GM12878 (cell line): ENCODE data around the gene RAB3IL1.

ENCODE experiments used
- BHLHE40 ChIP-seq, 2 experiments: fragments of 450-650 bp in 1 of 2; IDR thresholded peaks; 2 replicates each; pipeline ENCODE4 v1.6.1; 2011 to 2017; ENCODE audit warnings: low read depth in 2 of 2, borderline replicate concordance in 1 of 2, improper control_type of control experiment in 1 of 2, low read length in 1 of 2, mild to moderate bottlenecking in 1 of 2
- CHD2 ChIP-seq: IDR thresholded peaks from 2 replicates; pipeline ENCODE4 v1.6.1; 2011; ENCODE audit warnings: low read depth, low read length, improper control_type of control experiment, borderline replicate concordance
- POLR2A ChIP-seq: IDR thresholded peaks from 2 replicates; pipeline ENCODE4 v1.6.1; 2011; ENCODE audit warnings: low read depth, mild to moderate bottlenecking, low read length
- RAD21 ChIP-seq: IDR thresholded peaks from 2 replicates; pipeline ENCODE4 v1.6.1; 2011; ENCODE audit warnings: mild to moderate bottlenecking, low read depth, low read length, moderate library complexity; ENCODE audit not compliant: insufficient read depth
- SP1 ChIP-seq: IDR thresholded peaks from one replicate; pipeline ENCODE4 v1.6.1; 2011; ENCODE audit warnings: low read depth, low read length
- SUZ12 ChIP-seq: fragments of 200-600 bp; sonication (generic); IDR thresholded peaks from one replicate; pipeline ENCODE4 v1.6.1; 2018; ENCODE audit warnings: antibody characterized with exemption, mild to moderate bottlenecking; ENCODE audit not compliant: unreplicated experiment
- TARDBP ChIP-seq: IDR thresholded peaks from 2 replicates; pipeline ENCODE4 v1.6.1; 2016; ENCODE audit warnings: borderline replicate concordance
- TF ChIP-seq, protein P1 (sequence below): fragments of 450-650 bp; IDR thresholded peaks from 2 replicates; pipeline ENCODE4 v1.6.1; 2017; ENCODE audit warnings: low read depth, mild to moderate bottlenecking, moderate library complexity
- TF ChIP-seq, protein P2 (sequence below): IDR thresholded peaks from 2 replicates; pipeline ENCODE4 v1.6.1; 2012; ENCODE audit warnings: low read depth, low read length, improper control_type of control experiment
- TF ChIP-seq, protein P3 (sequence below): IDR thresholded peaks from 2 replicates; pipeline ENCODE4 v1.6.1; 2012; ENCODE audit warnings: mild to moderate bottlenecking, low read depth, low read length
- TF ChIP-seq, protein P4 (sequence below), 3 experiments: IDR thresholded peaks in 2 of 3; conservative IDR thresholded peaks in 1 of 3; 2 replicates each; pipeline ENCODE4 v1.5.1; 2011; ENCODE audit warnings: low read depth in 3 of 3, low read length in 3 of 3, mild to moderate bottlenecking in 3 of 3, control low read depth in 2 of 3, moderate library complexity in 2 of 3, inconsistent platforms in 1 of 3, mixed read lengths in 1 of 3; ENCODE audit not compliant: control insufficient read depth in 2 of 3, insufficient read depth in 1 of 3; ENCODE audit errors: extremely low read depth in 1 of 3

DNA sequence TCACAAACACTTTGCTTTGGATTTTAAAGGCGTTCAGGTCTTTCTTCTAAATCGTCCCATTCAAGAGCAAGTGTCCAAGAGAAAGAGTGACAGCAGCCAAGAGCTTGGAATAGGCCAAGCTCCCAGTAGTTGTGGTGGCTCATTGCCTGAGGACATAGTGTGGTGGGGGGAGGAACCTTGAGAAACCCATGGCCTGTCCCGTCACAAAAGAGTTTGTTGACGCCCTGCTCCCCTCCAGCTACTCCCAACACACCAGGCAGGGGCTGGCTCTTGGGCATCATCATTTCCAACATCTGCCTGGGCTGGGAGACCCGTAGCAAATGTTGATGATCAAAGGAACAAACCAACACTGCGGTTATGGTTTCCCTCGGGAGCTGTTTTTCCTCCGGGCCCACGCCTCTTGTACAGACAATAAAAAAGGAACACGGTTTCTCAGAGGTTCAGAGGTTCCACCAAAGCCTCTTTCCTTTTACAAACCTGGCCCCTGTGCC lies 46.8 kb downstream of the RAB3IL1 start:
- TF ChIP-seq, protein P1, sequence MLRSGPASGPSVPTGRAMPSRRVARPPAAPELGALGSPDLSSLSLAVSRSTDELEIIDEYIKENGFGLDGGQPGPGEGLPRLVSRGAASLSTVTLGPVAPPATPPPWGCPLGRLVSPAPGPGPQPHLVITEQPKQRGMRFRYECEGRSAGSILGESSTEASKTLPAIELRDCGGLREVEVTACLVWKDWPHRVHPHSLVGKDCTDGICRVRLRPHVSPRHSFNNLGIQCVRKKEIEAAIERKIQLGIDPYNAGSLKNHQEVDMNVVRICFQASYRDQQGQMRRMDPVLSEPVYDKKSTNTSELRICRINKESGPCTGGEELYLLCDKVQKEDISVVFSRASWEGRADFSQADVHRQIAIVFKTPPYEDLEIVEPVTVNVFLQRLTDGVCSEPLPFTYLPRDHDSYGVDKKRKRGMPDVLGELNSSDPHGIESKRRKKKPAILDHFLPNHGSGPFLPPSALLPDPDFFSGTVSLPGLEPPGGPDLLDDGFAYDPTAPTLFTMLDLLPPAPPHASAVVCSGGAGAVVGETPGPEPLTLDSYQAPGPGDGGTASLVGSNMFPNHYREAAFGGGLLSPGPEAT = no peak
- TF ChIP-seq POLR2A = no peak
- TF ChIP-seq TARDBP = no peak
- TF ChIP-seq SUZ12 = no peak
- TF ChIP-seq BHLHE40 (IDR thresholded peaks at IDR 0.05; ENCODE audit: borderline replicate concordance in 1 of 2, low read depth in 2 of 2, low read length in 1 of 2) = no peak
- TF ChIP-seq, protein P2, sequence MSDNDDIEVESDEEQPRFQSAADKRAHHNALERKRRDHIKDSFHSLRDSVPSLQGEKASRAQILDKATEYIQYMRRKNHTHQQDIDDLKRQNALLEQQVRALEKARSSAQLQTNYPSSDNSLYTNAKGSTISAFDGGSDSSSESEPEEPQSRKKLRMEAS = no peak
- TF ChIP-seq, protein P3, sequence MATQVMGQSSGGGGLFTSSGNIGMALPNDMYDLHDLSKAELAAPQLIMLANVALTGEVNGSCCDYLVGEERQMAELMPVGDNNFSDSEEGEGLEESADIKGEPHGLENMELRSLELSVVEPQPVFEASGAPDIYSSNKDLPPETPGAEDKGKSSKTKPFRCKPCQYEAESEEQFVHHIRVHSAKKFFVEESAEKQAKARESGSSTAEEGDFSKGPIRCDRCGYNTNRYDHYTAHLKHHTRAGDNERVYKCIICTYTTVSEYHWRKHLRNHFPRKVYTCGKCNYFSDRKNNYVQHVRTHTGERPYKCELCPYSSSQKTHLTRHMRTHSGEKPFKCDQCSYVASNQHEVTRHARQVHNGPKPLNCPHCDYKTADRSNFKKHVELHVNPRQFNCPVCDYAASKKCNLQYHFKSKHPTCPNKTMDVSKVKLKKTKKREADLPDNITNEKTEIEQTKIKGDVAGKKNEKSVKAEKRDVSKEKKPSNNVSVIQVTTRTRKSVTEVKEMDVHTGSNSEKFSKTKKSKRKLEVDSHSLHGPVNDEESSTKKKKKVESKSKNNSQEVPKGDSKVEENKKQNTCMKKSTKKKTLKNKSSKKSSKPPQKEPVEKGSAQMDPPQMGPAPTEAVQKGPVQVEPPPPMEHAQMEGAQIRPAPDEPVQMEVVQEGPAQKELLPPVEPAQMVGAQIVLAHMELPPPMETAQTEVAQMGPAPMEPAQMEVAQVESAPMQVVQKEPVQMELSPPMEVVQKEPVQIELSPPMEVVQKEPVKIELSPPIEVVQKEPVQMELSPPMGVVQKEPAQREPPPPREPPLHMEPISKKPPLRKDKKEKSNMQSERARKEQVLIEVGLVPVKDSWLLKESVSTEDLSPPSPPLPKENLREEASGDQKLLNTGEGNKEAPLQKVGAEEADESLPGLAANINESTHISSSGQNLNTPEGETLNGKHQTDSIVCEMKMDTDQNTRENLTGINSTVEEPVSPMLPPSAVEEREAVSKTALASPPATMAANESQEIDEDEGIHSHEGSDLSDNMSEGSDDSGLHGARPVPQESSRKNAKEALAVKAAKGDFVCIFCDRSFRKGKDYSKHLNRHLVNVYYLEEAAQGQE = no peak
- no peak for TF ChIP-seq CHD2
- no peak for TF ChIP-seq SP1
- no peak for TF ChIP-seq RAD21
- TF ChIP-seq, protein P4, sequence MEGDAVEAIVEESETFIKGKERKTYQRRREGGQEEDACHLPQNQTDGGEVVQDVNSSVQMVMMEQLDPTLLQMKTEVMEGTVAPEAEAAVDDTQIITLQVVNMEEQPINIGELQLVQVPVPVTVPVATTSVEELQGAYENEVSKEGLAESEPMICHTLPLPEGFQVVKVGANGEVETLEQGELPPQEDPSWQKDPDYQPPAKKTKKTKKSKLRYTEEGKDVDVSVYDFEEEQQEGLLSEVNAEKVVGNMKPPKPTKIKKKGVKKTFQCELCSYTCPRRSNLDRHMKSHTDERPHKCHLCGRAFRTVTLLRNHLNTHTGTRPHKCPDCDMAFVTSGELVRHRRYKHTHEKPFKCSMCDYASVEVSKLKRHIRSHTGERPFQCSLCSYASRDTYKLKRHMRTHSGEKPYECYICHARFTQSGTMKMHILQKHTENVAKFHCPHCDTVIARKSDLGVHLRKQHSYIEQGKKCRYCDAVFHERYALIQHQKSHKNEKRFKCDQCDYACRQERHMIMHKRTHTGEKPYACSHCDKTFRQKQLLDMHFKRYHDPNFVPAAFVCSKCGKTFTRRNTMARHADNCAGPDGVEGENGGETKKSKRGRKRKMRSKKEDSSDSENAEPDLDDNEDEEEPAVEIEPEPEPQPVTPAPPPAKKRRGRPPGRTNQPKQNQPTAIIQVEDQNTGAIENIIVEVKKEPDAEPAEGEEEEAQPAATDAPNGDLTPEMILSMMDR (IDR thresholded peaks at IDR 0.05 in 2 of 3, conservative IDR thresholded peaks at IDR 0.05 in 1 of 3; ENCODE audit: control insufficient read depth in 2 of 3, extremely low read depth in 1 of 3, insufficient read depth in 1 of 3, low read depth in 3 of 3, low read length in 3 of 3) = no peak
